DLD1 (cell line): ENCODE measurements around the gene PLEKHM3.

Experiments
- in situ Hi-C: cut with HindIII; loops from 2 replicates; pipeline ENCODE4 v1.10.0; 2017; ENCODE audit warnings: low sequenced_read_pairs

The PLEKHM3 gene

GRCh38 chr2:207867905-207868304, 157.4 kb downstream of the PLEKHM3 start:
- in situ Hi-C loops = no loop called here

DNA sequence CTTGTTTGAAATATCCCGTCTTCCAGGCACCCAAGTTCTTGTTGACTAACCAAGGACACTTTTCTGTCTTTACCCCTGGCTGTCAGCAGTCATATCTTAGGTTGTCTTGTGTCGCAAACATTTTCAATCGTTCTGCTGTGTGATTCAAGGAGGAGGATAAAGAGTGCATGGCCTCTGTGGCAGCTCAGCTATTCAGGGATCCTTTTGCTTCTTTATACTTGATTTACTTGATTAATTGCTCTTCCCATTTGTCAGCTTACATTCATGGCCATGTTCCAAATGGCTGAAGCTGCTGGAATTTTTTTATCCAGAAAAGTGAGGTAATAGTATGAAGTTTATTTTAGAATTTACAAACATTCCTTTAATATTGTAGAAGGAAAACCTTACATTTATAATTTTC, 158.3 kb downstream of the PLEKHM3 start:
- in situ Hi-C loops = no loop called here

- in situ Hi-C loops = no loop called here
Observed at GRCh38 chr2:207865210-207865609, 160.1 kb downstream of the PLEKHM3 start.

- in situ Hi-C loops = no loop called here
Observed at GRCh38 chr2:207863345-207863744, 162.0 kb downstream of the PLEKHM3 start.

DNA sequence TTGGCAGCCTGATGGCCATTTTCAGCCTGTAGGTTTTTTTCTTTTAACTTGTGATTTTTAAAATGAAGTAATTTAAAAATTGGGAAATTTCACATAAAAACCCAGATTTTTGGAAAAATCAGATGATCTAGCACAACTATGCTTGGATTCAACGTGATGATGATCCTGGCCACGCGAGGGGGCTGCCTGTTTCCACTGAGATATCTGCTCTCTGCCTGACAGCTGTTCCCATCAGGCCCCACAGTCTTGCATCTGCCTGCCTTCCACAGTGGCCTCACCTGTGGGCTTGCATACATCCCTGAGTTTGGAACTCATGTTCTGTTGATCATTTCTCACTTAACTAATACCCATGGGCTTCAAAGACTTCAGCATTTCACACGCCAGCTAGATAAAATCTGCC, 163.5 kb downstream of the PLEKHM3 start:
- in situ Hi-C loops = no loop called here

DNA sequence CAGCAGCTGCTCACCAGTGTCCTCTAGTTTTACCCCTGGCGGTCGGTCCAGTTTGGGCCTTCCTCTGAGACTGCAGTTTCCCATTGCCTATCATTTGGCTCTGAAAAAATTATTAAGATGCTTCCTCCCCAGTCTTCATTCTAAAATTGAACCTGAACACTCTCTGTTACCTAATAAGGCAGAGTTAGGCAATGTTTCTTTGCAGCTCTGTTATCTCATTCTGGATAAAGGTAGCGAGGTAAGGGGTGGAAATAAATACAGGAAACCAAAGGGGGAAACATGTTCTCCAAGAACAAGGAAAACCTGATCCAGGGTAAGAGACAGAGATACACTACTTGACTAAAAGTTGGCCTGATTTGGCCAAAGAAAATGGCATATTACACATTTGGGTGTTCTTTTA, 164.6 kb downstream of the PLEKHM3 start:
- in situ Hi-C loops = no loop called here

DNA sequence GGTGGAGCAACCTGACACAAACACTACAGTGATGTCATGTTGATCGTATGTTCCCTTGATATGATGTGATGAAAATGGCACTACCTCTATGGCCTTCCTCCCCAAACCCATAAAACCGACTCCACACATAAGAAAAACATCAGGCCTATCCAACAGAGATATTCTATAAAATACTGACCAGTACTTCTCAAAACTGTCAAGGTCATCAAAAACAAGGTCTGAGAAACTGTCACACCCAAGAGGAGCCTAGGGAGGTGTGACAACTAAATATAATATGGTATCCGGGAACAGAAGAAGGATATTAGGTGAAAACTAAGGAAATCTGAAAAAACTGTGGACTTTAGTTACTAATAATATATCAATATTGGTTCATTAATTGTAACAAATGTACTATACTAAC, 169.7 kb downstream of the PLEKHM3 start:
- in situ Hi-C loops = no loop called here

DNA sequence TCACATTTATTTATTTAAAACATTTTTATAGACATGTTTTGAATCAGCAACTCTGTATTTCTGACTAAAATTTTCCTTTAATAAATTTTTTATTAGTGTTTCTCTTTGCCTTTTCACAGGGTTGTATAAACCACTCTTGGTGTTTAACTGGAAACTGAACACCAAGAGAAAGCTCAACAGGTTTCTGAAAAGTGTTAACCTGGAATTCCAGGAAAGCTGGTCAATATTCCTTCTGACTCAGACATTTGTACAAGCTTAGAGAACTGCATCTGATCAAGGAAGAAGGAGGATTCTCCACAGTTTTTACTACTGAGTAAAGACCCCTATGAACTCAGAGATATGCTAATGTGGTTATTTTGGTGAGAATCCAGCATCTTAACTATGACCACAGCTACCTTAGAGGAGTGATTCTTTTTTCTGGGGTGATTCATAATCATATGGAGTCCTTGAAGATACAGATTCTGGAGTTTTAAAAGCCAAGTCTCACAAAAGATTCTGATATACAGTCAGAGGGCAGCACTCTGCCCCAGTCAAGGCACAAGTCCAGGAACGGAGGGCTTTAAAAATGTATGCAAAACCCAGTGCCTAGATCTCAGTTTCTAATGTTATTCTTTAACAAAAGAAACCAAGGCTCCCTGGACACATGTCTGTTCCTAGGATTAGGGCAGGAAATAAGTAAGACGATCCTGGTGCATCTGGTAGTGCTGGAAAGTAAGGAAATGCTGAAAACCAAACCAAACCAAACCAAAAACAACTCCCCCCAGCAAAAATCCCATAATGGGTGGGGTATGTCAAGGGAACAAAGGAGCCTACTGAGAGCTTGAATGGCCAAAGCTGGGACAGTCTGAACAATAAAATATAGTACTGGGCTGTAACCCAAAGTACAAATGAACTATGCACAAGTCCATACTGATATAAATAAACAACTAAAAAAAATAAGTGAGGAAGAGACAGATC, 170.6 kb downstream of the PLEKHM3 start:
- in situ Hi-C loops = no loop called here

DNA sequence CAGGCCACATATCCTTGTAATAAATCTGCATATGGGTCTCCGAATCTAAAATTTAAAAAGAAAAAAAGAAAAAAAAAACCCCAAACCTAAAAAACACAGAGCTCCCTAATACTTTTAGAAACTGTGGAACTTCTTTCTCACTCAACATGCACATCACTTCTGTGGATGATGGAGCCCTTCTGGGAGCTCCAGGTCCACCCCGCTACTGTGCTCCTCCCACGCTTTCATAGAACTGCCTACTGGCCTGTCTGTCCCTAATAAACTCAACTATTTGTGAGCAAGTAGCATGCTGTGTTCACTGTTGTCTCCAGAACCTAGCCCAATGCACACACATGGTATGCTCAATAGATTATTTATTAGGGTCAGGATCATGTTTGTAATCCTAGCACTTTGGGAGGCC, 172.5 kb downstream of the PLEKHM3 start:
- in situ Hi-C loops = no loop called here

GRCh38 chr2:207849443-207849842, 175.9 kb downstream of the PLEKHM3 start:
- in situ Hi-C loops = loop anchor here (5.0 kb wide), 1 partner anchor 68 kb away; no protein-coding TSS in a partner anchor

DNA sequence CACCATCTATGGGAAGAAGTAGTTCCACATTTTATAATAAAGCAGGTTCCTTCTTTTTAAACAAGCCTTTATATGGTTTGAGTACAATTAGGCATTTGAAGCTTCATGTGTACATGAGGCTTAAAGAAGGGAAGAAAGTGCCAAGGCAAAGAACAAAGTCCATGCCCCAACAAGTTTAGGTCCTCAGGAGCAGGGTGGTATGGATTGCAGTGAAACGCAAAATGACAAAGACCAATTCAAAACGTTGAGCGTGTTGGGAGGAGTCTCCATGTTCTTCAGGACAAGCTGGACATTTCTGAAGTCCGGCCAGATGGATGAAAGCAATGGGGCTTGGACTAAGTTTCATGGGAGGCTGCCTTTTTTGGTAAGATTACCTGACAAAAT, 176.8 kb downstream of the PLEKHM3 start:
- in situ Hi-C loops = loop anchor here (5.0 kb wide), 1 partner anchor 69 kb away; no protein-coding TSS in a partner anchor

DNA sequence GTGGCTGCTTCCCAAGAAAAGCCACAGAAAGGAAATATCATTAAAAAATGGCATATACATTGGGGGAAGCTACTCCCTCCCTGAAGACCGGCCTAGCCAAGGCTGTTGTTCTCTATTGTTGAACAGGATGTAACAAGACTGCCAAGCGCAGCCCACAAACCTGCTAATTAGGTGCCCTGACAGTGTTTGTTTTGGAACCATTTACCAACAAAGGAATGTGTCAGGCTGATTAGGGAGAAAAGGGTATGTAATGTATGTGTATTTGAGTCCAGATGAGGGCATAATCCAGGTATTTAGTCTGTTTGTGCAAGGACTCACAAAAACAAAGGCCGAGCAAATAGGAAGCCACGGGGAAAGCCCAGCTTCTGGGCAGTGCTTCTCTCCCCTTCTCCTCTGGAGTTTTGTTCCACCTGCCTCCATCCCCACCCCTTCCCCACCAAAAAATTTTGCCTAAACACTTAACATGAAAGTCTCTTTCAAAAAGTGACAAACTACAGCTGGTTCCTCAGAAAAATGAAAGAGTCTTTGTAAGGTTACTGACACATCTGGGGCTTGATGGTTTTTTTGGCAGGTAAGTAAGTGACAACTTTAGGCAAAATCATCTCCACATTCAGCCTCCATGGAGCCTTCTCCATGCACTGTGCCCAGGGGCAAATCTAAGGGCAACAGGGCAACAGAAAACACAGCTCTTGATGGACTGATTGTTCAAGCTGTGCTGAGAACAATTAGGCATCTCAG, 177.4 kb downstream of the PLEKHM3 start:
- in situ Hi-C loops = loop anchor here (5.0 kb wide), 1 partner anchor 69 kb away; no protein-coding TSS in a partner anchor

GRCh38 chr2:207847098-207847806, 178.1 kb downstream of the PLEKHM3 start:
- in situ Hi-C loops = loop anchor here (5.0 kb wide), 1 partner anchor 70 kb away; no protein-coding TSS in a partner anchor

DNA sequence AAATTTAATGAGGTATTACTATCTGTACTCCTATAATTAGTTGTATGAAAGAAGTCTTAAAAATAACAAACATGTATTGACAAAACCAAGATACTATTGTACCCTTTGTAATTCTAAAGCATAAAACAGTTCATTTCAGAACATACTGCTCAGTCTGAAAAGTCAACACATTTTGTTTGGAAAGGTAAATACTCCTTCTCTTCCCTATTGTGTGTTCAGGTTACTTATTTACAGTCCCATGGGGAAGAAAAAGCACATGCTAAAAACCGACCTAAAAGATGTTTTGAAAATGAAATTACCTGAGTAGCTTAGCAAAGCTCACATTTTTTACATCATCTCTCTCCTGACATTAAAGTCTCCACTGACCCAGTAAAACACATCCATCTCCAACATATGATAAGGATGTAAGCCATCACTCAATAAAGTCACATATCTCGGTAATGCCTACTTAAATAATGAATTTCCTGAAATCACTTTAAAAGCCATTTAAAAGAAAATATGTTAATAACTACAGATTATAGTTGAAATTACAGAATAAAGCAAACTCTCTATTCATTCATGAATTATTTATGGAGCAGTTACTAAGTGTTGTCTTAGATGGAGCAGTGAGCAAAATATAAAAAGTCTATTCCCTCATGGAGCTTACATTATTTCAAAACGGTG, 180.0 kb downstream of the PLEKHM3 start:
- in situ Hi-C loops = loop anchor here (5.0 kb wide), 1 partner anchor 72 kb away; no protein-coding TSS in a partner anchor

DNA sequence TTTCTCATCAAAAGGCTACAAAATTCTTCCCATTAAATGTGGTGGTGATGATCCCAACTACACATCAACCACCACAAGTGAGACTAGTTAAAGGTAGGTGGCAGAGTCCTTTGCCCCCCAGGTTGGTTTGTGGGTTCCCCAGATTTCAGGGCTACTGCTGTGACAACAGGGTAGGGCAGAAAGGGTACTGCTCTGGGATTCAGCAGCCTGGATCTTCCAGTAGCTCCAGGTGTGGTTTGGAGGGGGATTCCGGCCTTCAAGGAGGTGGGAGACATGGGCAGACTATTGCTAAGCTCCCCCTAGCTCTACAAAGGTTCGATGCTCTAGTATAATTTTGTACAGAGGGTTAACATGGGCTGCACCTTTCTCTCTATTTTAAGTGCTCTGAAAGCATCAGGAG, 180.7 kb downstream of the PLEKHM3 start:
- in situ Hi-C loops = loop anchor here (5.0 kb wide), 1 partner anchor 73 kb away; no protein-coding TSS in a partner anchor

DNA sequence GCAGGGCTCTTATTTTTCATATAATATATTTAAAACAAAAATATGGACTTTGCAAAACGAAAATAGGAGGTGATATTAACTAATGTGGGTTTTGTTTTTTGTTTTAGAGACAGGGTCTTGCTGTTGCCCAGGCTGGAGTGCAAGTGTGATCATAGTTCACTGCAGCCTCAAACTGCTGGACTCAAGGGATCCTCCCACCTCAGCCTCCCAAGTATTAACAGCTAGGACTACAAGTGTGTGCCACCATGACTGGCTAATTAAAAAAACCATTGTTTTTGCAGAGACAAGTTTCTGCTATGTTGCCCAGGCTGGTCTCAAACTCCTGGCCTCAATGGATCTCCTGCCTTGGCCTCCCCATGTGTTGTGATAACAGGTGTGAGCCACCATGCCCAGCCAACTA, 185.2 kb downstream of the PLEKHM3 start:
- in situ Hi-C loops = no loop called here

- in situ Hi-C loops = no loop called here
Observed at GRCh38 chr2:207839575-207839974, 185.8 kb downstream of the PLEKHM3 start.

- in situ Hi-C loops = no loop called here
Observed at GRCh38 chr2:207839028-207839427, 186.3 kb downstream of the PLEKHM3 start.

DNA sequence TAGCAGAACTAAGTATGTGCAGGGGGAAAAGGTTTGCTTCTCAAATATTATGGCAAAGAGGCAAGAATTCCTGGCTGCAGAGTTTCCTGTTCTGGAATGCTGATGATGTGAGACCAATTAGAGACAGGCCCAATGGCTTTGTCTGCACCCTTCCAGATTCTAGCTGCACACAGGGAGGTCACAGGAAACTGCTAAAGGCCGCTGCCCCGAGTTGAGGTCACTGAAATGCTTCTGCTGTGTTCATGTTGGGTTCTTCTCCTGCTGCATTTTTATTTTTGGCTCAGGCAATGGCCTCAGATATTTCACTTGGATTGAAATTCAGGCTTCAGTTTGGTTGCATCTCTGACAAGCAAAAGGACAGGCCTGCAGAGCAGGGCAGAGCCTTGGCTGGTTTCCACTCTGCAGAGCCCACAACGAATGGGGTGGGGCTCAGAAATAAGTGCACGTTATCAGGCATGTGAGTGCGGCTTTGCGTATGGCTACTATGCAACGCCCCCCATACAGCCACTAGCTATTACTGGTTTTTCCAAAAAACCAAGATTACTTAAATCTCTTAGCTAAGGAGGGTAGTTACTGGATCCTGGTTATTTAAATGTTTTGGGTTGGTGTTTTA, 188.7 kb downstream of the PLEKHM3 start:
- in situ Hi-C loops = no loop called here

GRCh38 chr2:207835805-207836204, 189.5 kb downstream of the PLEKHM3 start:
- in situ Hi-C loops = no loop called here
